ENCODE data around the gene METTL8. TPM values are rescaled to one million over a fixed set of nuclear protein-coding genes. Genes with fewer than 3 reads are reported as not detected.

Gene METTL8, protein sequence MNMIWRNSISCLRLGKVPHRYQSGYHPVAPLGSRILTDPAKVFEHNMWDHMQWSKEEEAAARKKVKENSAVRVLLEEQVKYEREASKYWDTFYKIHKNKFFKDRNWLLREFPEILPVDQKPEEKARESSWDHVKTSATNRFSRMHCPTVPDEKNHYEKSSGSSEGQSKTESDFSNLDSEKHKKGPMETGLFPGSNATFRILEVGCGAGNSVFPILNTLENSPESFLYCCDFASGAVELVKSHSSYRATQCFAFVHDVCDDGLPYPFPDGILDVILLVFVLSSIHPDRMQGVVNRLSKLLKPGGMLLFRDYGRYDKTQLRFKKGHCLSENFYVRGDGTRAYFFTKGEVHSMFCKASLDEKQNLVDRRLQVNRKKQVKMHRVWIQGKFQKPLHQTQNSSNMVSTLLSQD
- total RNA-seq: 27.1 TPM
- long read RNA-seq, full-length matches to known transcripts: 7 of 33 reads
- long read RNA-seq, partial matches to known transcripts: 6 of 33 reads
- long read RNA-seq, other reads (novel, unspliced or antisense): 20 of 33 reads

DNA sequence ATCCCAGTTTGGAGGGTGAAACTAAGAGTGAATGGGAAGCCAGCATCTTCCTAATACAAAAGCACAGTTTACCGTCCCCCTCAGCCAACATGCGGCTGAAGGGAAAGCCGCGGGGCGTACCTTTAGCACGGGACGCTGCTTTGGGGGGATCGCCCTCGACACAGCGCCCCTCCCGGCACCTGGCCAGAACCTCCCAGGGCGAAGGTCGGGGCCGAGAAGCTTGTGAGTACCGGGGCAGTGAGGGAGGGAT is at the start of gene METTL8:
METTL8 (minus strand) TSS at position 228 of the 250 bp plus-strand sequence. CDS start 41,805 bp downstream, outside the sequence.
- no peak for DNase-seq (ENCODE audit: low spot score)

DNA sequence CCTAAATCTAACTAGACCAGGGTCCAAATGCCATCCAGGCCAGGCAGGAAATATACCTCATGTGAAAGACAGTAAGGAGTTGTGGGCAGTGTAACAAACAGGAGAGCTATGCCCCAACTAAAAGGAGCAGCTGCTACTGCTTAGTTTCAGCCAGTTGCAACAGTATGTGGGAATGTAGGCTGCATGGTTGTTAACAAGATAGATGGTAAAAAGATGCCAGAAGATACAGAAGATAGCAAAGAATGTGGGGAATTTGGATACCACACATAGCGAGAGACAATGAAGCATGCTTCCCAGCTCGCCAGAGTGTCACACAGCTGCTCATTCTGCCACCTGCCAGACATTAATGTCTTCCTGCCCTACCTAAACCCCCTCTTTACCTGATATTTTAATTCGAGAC is 49.1 kb upstream of the METTL8 start:
- no peak for DNase-seq (ENCODE audit: low spot score)

DNA sequence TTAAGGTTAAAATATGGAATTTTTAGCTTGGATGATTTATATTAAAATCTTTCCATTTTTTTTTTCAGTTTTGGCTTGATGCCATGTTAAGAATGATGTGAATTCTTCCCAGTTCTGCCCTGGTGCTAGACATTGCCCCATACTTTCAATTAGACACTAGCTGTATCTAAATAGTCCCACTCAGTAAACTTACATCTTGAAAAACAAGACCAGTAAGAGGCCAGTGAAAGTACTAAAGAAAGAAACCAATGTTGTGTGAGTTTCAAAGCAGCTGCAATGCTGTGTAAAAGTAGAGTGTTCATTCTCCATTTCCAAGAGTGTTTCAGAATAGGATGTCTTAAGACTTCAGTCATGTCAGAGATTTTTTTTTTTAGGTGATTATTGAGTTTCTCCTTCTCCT is 48.5 kb upstream of the METTL8 start:
- no peak for DNase-seq (ENCODE audit: low spot score)

DNA sequence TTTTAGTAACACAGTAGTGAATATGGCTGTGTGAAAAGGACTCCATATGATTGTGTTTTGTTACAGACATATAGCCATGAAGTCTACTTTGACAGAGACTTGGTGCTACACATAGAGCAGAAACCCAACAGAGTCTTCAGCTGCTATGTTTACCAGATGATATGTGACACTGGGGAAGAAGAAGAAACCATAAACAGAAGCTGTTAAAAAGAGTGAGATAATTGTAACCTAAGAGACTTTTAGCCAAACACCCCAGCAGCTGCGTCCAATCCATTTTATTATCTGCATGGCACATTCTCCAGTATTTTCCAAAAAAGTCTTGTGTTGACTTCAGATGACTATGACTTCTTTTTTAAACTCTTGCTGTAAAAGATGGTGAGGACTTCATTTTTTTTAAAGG is 47.1 kb upstream of the METTL8 start:
- DNase-seq (ENCODE audit: low spot score): no peak

DNA sequence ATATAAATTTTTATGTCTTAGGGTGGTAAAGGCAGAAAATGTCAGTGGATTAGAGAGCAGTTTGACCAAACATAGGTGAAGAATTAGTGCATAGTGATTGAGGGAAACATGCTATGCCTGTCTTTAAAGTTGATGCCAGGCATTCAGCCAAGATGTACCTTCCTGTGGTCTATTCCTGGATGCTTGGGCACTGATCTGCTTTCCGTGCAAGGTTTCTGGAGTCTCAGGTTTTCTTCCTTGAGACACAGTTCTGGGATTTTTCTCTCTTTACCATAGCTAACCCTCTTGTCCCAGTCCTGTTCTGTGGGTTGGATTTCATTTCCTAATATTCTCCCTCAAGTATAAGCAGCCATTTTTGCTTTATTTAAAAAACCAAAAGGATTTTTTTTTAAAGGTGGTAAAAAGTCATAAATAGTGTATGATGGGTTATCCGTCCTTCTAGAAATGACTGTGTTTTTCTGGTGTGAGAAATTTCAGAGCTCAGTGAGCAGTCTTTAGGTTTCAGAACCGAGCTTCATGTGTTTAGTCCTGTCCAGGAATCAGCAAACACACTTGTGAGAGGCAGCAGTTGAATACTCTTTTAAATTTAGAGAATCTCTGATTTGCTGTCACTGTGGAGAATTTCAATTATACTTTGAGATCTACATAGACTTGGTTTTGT is 45.5 kb upstream of the METTL8 start:
- no peak for DNase-seq (ENCODE audit: low spot score)

DNA sequence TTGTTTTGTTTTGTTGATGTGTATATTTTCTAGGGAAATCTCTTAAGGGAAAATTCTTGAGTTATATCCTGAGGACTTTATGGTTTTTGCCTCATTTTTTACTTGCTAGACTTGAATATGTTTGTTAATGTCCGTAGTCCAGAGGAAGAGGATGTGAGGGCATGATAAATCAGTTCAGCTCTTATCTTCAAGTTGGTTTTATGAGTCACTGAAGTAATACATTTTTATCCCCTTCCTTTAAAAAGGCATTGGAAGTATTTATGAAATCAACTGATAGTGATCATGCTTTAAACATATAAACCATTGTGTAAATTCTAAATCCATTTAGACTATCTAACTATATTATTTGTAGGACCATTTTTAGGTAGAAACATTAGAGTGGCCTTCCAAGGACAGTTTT is 44.6 kb upstream of the METTL8 start:
- no peak for DNase-seq (ENCODE audit: low spot score)

DNA sequence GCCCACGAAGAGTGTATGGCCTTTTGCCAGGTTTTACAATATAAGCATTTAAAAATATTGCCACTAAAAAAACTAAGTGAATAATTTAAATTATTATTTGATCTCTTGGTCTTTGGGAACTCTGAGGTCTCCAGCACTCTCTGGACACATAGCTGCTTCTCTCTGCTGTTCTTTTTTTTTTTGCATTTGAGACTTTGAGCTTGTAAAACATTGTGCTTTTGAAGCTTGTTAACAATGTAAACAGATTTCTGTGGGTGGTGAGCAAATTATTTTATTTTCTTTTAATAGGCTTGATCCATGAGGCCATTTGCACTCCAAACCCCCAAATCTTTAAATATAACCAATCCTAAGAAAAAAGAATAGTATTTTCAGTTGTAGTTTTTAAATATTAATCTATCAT is 42.2 kb upstream of the METTL8 start:
- no peak for DNase-seq (ENCODE audit: low spot score)

DNA sequence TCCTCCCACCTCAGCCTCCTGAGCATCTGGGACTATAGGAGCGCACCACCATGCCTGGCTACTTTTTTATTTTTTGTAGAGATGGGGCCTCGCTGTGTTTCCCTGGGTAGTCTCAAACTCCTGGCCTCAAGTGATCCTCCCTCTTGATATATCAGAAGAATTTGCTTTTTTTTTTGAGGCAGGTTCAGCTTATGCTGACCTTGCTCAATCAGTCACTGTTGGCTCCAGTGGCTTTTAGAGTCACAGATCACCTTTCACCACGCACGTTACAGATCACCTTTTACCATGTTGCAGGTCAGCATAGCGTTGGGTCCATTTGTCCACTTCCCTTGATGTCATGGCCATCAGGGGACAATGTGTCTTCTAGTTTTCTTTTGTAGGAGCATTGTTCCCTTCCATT is 36.3 kb upstream of the METTL8 start:
- DNase-seq (ENCODE audit: low spot score): no peak

DNA sequence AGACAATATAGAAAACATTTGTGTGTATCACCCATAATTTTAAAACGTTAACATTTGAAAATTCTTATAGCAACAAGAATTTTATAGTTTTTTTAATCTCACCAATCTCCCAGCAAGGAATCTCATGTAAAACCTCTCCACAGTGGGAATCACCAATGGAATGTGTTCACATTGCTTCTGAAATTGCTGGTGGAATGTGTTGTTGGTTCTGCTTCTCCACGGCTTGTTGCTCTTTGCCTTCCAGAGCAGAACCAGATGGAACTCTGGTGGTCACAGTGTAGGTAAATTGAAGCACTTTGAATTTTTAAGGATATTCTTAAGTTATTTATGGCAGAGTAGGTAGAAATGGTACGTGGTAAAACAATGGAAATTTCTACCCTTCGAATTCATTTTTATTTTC is 35.4 kb upstream of the METTL8 start:
- DNase-seq (ENCODE audit: low spot score): no peak

DNA sequence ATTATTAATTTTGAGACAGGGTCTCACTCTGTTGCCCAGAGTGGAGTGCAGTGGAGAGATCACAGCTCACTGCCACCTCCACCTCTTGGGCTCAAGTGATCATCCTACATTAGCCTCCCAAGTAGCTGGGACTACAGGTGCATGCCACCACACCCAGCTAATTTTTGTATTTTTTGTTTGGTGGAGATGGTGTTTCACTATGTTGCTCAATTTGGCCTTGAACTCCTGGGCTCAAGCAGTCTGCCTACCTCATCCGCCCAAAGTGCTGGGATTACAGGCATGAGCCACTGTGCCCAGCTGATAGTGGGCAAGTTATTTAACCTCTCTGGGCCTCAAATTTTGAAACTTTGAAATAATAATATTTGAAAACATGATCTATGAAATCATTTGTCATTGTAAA is 26.7 kb upstream of the METTL8 start:
- DNase-seq (ENCODE audit: low spot score): no peak

DNA sequence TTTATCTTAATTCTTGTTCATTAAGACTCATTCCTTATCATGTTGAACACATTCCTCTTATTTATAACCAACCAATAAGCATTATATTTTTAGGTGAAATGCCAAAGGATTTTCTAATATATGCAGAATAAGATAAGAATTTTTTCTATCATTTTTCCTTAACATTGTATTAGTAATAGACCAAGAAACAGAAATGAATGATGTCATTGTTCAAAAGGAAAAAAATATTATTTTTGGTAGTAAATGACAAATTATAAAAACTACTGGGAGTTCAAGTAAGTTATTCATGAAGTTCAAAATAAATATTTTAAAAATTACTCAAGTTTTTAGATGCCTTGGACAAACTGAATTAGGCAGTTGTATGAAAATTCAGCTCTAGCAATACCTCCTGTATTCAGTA is 25.7 kb upstream of the METTL8 start:
- no peak for DNase-seq (ENCODE audit: low spot score)

DNA sequence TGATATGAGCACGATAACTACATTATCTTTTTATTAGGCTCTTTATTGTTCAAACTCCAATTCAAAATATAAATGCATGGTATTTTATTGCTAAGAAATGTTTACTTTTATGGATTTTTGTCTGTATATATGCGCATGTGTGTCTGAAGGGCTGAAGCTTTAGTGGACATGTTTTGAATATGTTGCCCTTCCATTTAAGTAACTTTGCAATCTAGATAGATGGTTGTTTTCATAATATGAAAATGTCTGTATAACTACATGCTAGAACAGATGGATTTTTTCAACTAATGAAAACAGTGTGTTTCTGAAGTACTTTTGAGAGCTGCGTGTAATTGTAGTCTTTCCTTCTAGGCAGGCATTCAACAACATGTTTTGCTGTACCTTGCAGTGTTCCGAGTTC is 19.0 kb upstream of the METTL8 start:
- DNase-seq (ENCODE audit: low spot score): no peak

DNA sequence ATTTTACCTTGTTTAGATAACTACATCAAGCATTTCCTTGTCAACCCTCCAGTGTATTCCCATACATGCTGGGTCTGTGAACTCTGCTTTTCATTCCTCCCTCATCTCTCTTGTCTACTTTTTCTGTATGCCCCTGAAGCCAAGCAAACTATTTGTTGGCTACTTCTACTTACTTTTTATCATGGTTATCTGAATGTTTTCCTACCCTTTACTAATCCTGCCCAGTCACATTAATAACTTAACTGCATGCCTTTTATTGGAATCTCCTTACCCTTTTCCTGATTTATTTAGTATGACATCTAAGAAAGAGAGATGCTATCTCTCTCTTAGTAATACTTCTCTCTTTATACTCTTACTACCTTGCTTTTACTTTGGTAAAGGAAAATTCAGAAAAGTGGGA is 17.3 kb upstream of the METTL8 start:
- no peak for DNase-seq (ENCODE audit: low spot score)

DNA sequence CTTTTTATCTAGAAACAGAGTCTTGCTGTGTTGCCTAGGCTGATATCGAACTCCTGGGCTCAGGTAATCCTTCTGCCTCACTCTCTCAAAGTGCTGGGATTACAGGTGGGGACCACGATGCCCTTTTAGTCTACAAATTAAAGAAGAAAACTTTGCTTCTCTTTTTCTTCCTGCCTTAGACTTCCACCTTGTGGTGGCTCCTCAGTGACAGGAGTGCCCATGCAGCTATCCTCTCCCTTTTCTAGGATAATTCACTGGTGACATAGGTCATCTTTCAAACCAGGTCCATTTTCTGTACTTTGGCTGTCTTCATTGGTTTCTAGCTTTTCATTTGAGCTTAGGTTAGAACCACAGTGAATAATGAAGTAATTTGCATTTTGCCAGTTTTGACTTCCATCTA is 13.9 kb upstream of the METTL8 start:
- no peak for DNase-seq (ENCODE audit: low spot score)

DNA sequence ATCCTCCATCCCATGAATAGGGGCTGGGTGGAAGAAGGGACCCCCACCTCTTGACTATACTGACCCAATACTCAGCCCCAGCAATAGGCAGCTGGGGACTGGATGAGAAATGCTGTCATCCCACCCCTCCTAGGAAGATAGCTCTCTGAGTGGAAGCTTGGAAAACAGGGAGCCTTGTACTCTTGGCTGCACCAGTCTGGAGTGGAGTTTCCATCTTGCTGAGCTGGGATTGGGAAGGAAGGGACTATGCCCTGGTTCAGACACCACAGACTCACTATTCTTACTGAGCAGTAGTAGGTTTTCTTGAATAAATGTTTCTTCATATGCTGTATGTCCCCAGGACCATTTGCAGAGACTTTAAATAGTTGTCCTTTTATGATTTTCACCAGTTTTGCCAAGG is 7.7 kb upstream of the METTL8 start:
- DNase-seq (ENCODE audit: low spot score): no peak

DNA sequence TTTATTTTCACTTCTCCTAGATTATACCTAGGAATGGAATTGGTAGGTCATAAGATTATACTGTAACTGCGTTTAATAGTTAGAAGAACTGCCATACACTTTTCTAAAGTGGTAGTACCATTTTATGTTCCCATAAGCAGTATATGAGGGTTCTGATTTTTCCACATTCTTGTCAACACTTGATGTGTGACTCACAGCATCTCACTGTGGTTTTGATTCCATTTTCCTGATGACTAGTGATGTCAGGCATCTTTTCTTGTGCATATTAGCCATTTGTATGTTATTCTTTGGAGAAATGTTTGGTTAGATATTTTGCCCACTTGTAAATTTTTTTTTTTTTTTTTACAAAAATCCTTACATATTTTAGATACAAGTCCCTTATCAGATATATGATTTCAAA is 2.5 kb upstream of the METTL8 start:
- no peak for DNase-seq (ENCODE audit: low spot score)

DNA sequence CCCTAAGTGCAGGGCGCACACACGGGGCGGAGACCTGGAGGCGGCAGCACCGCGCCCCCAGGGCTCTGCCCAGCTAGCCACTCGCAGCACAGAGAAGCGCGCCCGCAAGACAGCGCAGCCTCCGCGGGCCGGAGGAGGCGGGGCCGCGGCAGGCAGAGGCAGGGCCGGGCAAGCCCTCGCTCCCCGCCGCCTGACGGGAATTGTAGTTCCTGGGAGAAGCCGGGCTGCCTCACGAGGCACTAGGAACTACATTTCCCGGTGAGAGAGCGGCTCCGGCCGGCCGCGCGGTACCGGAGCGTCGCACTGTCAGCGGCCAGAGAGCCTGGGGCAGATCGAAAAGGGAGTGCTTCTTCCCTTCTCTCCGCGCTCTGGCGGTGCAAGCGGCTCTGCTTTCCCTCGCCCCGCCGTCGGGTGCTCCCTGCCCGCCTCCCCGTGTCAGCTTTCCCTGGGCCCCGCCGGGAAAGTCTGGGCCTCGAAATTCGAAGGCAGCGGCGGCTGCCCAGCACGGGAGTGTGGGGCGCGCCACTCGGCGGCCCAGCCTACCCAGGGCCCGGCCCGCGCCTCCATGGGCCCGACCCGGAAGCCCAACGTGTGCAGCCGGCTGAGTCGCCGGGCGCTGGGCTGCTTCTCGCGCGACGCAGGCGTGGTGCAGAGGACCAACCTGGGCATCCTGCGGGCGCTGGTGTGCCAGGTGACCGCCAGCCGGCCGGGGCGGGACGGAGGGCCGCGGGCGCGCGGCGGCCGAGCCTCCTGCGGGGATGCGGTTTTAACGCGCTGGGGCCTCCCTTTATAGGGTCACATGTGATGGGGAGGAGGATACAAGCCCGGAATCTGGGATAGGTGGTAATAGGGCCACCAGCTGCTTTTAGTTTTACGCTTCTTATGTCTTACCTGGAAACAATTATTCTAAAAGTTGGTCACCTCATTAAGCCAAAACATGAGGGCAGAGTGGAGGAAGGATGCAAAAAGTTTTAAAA is 511 bp upstream of the METTL8 start, which contains the start of gene DCAF17:
DCAF17 (plus strand) TSS at position 214 of the 977 bp plus-strand sequence; CDS start at position 566, 352 bp downstream.
- DNase-seq (ENCODE audit: low spot score): peak; percentile 98

DNA sequence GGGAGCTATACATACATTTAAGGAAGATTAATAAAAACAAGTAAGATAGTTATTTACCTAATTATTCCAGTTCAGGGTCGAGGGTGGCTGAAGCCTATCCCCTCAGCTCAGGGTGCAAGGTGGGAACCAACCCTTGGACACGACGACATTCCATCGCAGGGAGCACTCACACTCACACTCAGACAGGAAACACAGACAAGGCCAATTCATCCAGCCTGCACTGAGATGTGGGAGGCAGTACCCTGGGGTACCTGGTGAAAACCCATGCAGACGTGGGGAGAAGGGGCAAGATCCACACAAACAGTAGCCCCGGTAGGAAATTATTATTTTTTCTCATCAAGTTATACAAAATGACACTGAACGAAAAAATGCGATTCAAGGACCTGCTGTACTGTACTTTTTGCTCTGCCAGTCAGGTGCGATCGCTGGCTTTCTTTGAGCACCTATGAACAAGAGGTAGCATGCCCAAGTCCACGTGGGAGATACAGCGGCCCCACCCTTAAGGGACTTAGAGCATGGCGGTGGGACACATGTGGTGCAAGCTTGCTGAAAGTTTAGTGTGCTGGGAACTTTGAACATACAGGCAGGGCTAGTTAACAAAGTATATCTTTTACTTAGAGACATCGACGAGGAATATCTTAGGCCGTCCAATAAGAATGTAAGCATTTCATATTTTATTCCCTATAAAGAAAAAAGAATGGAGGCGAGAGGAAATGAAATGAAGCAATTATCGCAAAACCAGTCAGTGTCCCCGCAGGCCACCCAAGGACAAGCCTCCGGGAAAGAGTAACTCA is 624 bp downstream of the METTL8 start:
- DNase-seq (ENCODE audit: low spot score): no peak

DNA sequence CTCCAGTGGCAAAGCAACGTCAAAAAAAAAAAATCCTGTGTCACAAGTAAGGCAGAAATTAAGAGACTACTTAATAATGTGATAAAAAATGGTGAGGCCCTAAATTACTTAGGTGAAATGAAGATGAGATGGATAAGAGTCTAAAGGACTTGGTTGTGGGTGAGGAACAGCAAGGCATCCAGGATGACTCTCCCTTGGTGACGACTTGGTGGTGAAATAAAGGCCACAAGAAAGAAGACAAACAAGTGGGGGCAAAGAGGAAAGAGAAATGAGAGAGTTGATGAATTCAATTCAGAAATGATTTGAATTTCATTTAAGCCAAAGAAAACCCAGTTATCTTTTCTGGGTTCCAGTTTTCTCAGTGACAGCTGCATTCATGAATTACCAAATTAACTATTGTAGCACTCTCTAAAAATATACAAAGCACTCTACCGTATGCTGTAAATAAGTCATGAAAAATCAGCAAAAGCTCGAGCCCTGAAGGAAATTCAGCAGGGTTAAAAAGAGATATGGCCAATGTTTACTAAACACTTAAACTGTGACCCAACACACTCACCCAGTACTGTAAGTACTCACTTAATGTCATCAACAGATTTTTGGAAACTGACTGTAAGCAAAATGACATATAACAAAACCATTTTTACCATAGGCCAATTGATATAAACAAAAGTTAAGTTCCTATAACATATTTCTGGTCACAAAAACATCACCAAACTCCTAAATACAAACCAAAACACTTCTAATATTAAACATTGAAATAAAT is 1.4 kb downstream of the METTL8 start:
- no peak for DNase-seq (ENCODE audit: low spot score)

DNA sequence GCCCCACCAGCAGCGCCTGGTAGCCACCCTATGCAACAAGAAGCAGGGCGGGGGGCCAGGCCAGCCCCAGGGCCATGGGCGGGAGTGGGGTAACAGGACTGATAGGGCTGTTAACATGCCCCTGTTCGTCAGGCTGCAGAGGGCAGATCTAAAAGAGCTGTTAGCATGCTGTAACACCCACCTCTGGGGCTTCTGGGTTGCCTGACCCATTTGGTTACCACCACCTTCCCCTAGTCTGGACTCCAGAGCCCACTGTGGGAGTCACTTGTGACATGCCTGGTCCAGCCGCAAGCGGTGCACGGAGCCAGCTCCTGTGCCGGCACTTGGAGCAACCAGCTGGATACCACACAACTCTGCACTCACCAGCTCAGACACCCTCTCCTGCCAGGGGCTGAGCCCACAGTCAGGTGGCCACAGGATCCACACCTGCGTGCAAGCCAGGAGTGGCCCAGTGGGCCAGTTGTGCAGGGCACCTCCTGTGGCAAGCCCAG is 2.1 kb downstream of the METTL8 start:
- no peak for DNase-seq (ENCODE audit: low spot score)

Data from mesenteric fat pad (tissue), 1 donor.